Measurements from ENCODE around the gene PPM1K.

The PPM1K gene

DNA sequence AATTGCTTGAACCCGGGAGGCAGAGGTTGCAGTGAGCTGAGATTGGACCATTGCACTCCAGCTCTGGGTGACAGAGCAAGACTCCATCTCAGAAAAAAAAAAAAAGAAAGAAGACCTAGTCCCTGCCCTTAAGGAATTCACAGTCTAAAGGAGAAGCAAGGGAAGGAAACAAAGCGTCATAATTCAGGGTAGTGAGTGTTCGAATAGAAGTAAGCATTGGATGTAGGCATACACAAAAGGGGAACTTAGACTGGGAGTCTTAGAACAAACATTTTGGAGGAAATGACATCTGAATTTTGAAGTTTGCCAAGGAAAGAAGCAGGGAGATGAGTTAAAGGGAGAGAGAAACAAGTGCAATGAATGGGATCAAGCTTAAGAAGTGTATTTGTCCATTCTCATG, 32.4 kb downstream of the PPM1K start:
- Histone ChIP-seq H3K9me3 (ENCODE audit: control insufficient read depth, insufficient read depth, low read length) (no peaks in the 10 kb centered on the region), H3K4me2 (ENCODE audit: low read length) (no peak overlapping the region), H3K9me2 (replicated peaks; ENCODE audit: control insufficient read depth, low read length) (no peaks in the 10 kb centered on the region), H3F3A (ENCODE audit: control insufficient read depth, insufficient read depth) (no peaks in the 10 kb centered on the region), H4K20me1 (ENCODE audit: control insufficient read depth, insufficient read depth, low read depth, low read length) (no peaks in the 10 kb centered on the region), H3K27me3 (ENCODE audit: control insufficient read depth, low read length) (no peaks in the 10 kb centered on the region), H3K4me3 (ENCODE audit: low read length) (no peak overlapping the region), H3K27ac (ENCODE audit: low read depth, low read length) (no peak overlapping the region), H3K79me2 (ENCODE audit: control insufficient read depth, low read length) (no peaks in the 10 kb centered on the region), H3K4me1 (ENCODE audit: control insufficient read depth, low read length) (no peaks in the 10 kb centered on the region), H3K36me3 (ENCODE audit: control insufficient read depth, low read length) (no peaks in the 10 kb centered on the region)
- no peak for TF ChIP-seq EZH2phosphoT487 (IDR thresholded peaks at IDR 0.05; ENCODE audit: borderline replicate concordance, low read length)

DNA sequence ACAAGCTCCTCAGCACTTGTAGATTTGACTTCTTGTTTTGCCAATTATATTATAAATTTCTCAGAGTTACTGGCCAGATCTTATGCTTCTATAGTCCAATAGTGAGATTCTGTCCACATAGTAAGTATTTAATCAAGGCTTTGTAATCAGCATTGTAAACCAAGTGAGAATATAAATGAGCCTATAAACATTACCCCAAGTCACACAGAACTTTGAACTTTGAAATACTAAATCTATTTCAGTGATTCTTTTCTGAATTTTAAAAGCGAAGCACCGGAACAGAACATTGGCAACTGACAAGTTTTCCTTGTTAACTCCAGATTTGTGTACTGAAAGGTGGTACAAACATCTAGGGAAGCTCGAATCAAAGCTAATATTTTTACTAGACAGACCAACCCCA, 37.2 kb downstream of the PPM1K start:
- H3K4me3 ChIP-seq (ENCODE audit: low read length): no peak overlapping the region
- no peaks in the 10 kb centered on the region for H3K79me2 ChIP-seq (ENCODE audit: control insufficient read depth, low read length)
- H3K4me1 ChIP-seq (ENCODE audit: control insufficient read depth, low read length): no peaks in the 10 kb centered on the region
- H3K4me2 ChIP-seq (ENCODE audit: low read length): no peak overlapping the region
- no peaks in the 10 kb centered on the region for H3K36me3 ChIP-seq (ENCODE audit: control insufficient read depth, low read length)
- TF ChIP-seq, protein P1, sequence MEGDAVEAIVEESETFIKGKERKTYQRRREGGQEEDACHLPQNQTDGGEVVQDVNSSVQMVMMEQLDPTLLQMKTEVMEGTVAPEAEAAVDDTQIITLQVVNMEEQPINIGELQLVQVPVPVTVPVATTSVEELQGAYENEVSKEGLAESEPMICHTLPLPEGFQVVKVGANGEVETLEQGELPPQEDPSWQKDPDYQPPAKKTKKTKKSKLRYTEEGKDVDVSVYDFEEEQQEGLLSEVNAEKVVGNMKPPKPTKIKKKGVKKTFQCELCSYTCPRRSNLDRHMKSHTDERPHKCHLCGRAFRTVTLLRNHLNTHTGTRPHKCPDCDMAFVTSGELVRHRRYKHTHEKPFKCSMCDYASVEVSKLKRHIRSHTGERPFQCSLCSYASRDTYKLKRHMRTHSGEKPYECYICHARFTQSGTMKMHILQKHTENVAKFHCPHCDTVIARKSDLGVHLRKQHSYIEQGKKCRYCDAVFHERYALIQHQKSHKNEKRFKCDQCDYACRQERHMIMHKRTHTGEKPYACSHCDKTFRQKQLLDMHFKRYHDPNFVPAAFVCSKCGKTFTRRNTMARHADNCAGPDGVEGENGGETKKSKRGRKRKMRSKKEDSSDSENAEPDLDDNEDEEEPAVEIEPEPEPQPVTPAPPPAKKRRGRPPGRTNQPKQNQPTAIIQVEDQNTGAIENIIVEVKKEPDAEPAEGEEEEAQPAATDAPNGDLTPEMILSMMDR (IDR thresholded peaks at IDR 0.05; ENCODE audit: low read depth, low read length, poor library complexity, severe bottlenecking): no peak
- no peak for TF ChIP-seq EZH2phosphoT487 (IDR thresholded peaks at IDR 0.05; ENCODE audit: borderline replicate concordance, low read length)
- no peaks in the 10 kb centered on the region for H3K9me2 ChIP-seq (replicated peaks; ENCODE audit: control insufficient read depth, low read length)
- no peaks in the 10 kb centered on the region for H4K20me1 ChIP-seq (ENCODE audit: control insufficient read depth, insufficient read depth, low read depth, low read length)
- H3F3A ChIP-seq (ENCODE audit: control insufficient read depth, insufficient read depth): no peaks in the 10 kb centered on the region
- no peaks in the 10 kb centered on the region for H3K27me3 ChIP-seq (ENCODE audit: control insufficient read depth, low read length)
- no peak overlapping the region for H3K27ac ChIP-seq (ENCODE audit: low read depth, low read length)
- H3K9me3 ChIP-seq (ENCODE audit: control insufficient read depth, insufficient read depth, low read length): no peaks in the 10 kb centered on the region

DNA sequence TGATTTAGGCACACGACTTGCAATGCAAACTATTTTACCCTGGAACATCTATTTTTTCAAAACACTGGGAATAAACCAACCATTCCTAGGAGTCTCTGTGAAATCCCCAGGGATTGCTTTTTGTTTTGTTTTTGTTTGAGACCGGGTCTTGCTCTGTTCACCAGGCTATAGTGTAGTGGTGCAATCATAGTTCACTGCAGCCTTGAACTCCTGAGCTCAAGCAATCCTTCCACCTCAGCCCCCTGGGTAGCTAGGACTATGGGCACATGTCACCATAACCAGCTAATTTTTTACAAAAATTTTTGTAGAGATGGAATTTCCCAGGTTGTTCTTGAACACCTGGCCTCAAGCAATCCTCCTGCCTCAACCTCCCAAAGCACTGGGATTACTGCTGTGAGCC, 37.8 kb downstream of the PPM1K start:
- no peaks in the 10 kb centered on the region for H3F3A ChIP-seq (ENCODE audit: control insufficient read depth, insufficient read depth)
- no peaks in the 10 kb centered on the region for H4K20me1 ChIP-seq (ENCODE audit: control insufficient read depth, insufficient read depth, low read depth, low read length)
- no peak overlapping the region for H3K4me3 ChIP-seq (ENCODE audit: low read length)
- H3K27ac ChIP-seq (ENCODE audit: low read depth, low read length): no peak overlapping the region
- H3K27me3 ChIP-seq (ENCODE audit: control insufficient read depth, low read length): no peaks in the 10 kb centered on the region
- no peaks in the 10 kb centered on the region for H3K79me2 ChIP-seq (ENCODE audit: control insufficient read depth, low read length)
- H3K36me3 ChIP-seq (ENCODE audit: control insufficient read depth, low read length): no peaks in the 10 kb centered on the region
- no peaks in the 10 kb centered on the region for H3K9me3 ChIP-seq (ENCODE audit: control insufficient read depth, insufficient read depth, low read length)
- H3K4me2 ChIP-seq (ENCODE audit: low read length): no peak overlapping the region
- H3K9me2 ChIP-seq (replicated peaks; ENCODE audit: control insufficient read depth, low read length): no peaks in the 10 kb centered on the region
- TF ChIP-seq EZH2phosphoT487 (IDR thresholded peaks at IDR 0.05; ENCODE audit: borderline replicate concordance, low read length): no peak
- TF ChIP-seq, protein P1 (IDR thresholded peaks at IDR 0.05; ENCODE audit: low read depth, low read length, poor library complexity, severe bottlenecking): no peak
- no peaks in the 10 kb centered on the region for H3K4me1 ChIP-seq (ENCODE audit: control insufficient read depth, low read length)

DNA sequence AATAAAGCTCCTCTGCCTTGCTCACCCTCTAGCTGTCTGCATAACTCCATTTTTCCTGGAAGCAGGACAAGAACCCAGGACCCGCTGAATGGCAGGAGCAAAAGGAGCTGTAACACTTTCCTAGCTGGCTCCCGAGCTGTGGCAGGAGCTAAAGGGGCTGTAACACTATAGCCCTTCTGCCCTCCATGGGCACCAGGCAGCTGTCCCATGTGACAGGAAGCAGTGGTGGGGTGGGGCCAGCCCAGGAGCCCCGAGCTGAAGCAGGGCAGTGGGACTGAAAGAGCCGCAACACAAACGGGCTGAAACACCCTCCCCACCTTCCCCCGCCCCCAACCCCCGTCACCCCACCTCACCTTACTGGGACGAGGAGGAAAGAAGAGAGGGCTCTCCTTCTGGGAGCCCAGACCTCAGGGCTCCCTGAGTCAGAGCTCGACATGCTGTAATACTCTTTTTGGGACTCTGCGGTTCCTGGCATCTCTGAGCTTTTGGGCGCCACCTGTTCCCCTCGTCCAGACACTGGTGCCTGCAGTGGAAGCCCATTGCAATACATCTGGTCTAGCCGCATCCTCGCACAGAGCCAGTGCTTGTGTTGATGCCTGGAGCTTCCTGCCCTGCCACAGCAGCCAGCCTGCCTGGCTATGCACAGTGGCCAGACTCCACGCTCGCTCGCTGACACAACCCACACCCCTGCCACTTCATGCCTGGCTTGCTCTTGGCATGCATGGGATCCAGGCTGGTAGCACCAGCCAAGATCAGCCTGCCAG, 39.4 kb downstream of the PPM1K start:
- no peak overlapping the region for H3K4me2 ChIP-seq (ENCODE audit: low read length)
- H3K4me3 ChIP-seq (ENCODE audit: low read length): no peak overlapping the region
- no peaks in the 10 kb centered on the region for H3F3A ChIP-seq (ENCODE audit: control insufficient read depth, insufficient read depth)
- no peaks in the 10 kb centered on the region for H3K36me3 ChIP-seq (ENCODE audit: control insufficient read depth, low read length)
- H3K9me2 ChIP-seq (replicated peaks; ENCODE audit: control insufficient read depth, low read length): no peaks in the 10 kb centered on the region
- H3K27ac ChIP-seq (ENCODE audit: low read depth, low read length): no peak overlapping the region
- H3K27me3 ChIP-seq (ENCODE audit: control insufficient read depth, low read length): no peaks in the 10 kb centered on the region
- H3K4me1 ChIP-seq (ENCODE audit: control insufficient read depth, low read length): no peaks in the 10 kb centered on the region
- H3K79me2 ChIP-seq (ENCODE audit: control insufficient read depth, low read length): no peaks in the 10 kb centered on the region
- no peaks in the 10 kb centered on the region for H3K9me3 ChIP-seq (ENCODE audit: control insufficient read depth, insufficient read depth, low read length)
- TF ChIP-seq EZH2phosphoT487 (IDR thresholded peaks at IDR 0.05; ENCODE audit: borderline replicate concordance, low read length): no peak
- TF ChIP-seq, protein P1 (IDR thresholded peaks at IDR 0.05; ENCODE audit: low read depth, low read length, poor library complexity, severe bottlenecking): no peak
- H4K20me1 ChIP-seq (ENCODE audit: control insufficient read depth, insufficient read depth, low read depth, low read length): no peaks in the 10 kb centered on the region
